BLaER1 (cell line): ENCODE data around the gene EIF3K.
"Not testable (repeated sequence)": the region's sequence is repeated elsewhere in the genome, so short reads cannot be mapped to it uniquely, and the experiment has no call there.

Experiments
- H3K27ac ChIP-seq: shearing (Covaris generic); formaldehyde crosslinking; 2 replicates; pipeline ENCODE4 v1.8.1; 2022
- H3K27me3 ChIP-seq: shearing (Covaris generic); formaldehyde crosslinking; 2 replicates; pipeline ENCODE4 v1.8.1; 2022
- H3K36me3 ChIP-seq: shearing (Covaris generic); formaldehyde crosslinking; 2 replicates; pipeline ENCODE4 v1.8.1; 2022
- H3K4me1 ChIP-seq: shearing (Covaris generic); formaldehyde crosslinking; 2 replicates; pipeline ENCODE4 v1.8.1; 2022
- H3K4me2 ChIP-seq: shearing (Covaris generic); formaldehyde crosslinking; 2 replicates; pipeline ENCODE4 v1.8.1; 2022
- H3K4me3 ChIP-seq: shearing (Covaris generic); formaldehyde crosslinking; 2 replicates; pipeline ENCODE4 v1.8.1; 2022
- H3K9ac ChIP-seq: shearing (Covaris generic); formaldehyde crosslinking; 2 replicates; pipeline ENCODE4 v1.8.1; 2022
- H3K9me3 ChIP-seq: shearing (Covaris generic); formaldehyde crosslinking; 2 replicates; pipeline ENCODE4 v1.8.1; 2022
- H4K20me1 ChIP-seq: shearing (Covaris generic); formaldehyde crosslinking; 2 replicates; pipeline ENCODE4 v1.8.1; 2022
- Cebpa-rat ChIP-seq: shearing (Covaris generic); IDR thresholded peaks from 2 replicates; pipeline ENCODE4 v1.8.1; 2022

EIF3K gene

GRCh38 chr19:38588041-38588440, 30.9 kb upstream of the EIF3K start:
- peaks cover 5% of the 10 kb centered on the region; the same call in 1 of the 2 replicates for H3K4me1 ChIP-seq
- H4K20me1 ChIP-seq: no peaks in the 10 kb centered on the region
- no peak for TF ChIP-seq Cebpa-rat
- H3K9ac ChIP-seq: no peak overlapping the region
- peaks cover 43% of the 10 kb centered on the region for H3K36me3 ChIP-seq
- no peaks in the 10 kb centered on the region for H3K27me3 ChIP-seq
- H3K9me3 ChIP-seq: no peaks in the 10 kb centered on the region
- no peak overlapping the region for H3K4me2 ChIP-seq
- H3K4me3 ChIP-seq: no peak overlapping the region
- H3K27ac ChIP-seq: no peak overlapping the region

DNA sequence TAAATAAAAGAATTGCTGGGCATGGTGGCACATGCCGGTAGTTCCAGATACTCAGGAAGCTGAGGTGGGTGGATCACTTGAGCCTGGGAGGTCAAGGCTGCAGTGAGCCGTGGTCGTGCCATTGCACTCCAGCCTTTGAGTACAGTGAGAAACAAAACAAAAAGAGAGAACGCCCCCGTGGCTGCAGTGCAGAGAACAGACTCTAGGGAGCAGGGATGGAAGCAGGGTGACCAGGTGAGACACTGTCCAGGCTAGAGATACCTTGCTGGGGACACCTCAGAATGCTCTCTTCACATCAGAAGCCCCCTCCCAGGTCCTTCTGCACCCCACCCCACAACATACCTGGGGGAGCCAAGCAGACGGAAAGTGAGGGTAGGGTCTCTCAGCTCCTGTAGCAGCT, 26.0 kb upstream of the EIF3K start:
- H3K27ac ChIP-seq: no peak overlapping the region
- no peak overlapping the region for H3K4me2 ChIP-seq
- H3K36me3 ChIP-seq: peaks cover 78% of the 10 kb centered on the region
- H3K9me3 ChIP-seq: no peaks in the 10 kb centered on the region
- no peak overlapping the region for H3K4me3 ChIP-seq
- no peak for TF ChIP-seq Cebpa-rat
- no peaks in the 10 kb centered on the region for H4K20me1 ChIP-seq
- no peaks in the 10 kb centered on the region for H3K27me3 ChIP-seq
- no peak overlapping the region for H3K9ac ChIP-seq
- no peaks in the 10 kb centered on the region for H3K4me1 ChIP-seq

DNA sequence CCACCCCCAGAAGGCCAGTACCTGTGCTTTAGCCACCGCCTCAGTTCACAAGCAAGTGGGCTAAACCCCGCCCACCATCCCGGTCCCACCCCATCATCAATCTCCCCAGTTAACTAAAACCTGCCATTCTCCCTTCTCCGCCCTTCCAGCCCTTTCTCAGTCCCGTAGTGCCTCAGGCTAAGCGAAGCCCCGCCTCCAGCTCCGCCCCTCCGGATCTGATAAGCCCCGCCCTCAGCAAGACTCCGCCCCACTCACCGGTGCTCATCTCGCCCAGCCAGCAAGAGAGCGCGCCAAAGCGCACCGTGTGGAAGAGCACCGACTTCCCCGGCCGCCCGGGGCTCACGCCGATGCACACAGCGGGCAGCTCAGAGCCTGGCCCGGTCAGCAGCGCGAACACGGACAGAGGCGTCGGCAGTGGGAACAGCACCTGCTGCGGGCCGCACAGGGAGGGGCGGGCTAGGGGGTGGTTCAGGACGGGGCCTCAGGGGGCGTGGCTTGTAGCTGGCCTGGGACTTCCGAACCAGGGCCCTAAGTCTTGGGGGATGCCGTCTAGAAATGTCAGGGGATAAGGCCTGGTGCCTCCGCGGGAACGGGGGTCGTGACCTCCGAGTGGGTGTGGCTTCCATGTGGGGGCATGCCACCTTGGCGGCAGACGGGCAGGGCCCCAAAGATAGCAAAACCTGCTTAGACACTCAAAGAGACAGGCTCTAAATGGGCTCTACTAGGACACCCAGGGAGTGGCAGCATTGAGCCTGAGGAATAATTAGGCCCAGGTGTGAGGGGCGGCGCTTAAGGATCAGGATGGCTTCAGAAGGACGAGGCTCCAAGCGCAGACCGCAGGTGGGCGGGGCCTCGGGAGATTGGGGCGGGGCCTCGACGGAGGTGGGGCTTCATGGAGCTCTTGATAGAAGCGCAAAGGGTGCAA, 22.7 kb upstream of the EIF3K start:
- H3K4me3 ChIP-seq: no peak overlapping the region
- H3K9ac ChIP-seq: no peak overlapping the region
- H3K4me2 ChIP-seq: no peak overlapping the region

DNA sequence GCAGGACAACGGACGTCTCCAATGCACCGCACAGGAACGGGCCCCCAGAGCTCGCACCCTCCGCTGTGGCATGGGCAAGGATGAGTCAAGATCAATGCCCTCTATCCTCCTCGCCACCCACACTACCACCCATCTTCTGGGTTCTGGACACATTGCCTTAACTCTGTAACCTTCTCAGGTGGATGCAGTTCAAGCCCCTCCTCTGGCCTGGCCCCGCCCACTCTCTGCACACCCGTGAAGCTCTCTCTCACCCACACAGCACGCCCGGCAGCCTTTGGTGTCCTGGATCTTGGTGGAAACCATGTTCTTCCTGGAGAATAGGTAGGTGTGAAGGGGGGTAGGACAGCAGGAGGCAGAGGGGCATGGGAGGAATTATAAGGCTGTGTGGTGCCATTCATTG, 21.9 kb upstream of the EIF3K start:
- Histone ChIP-seq H3K9me3 (no peaks in the 10 kb centered on the region), H3K9ac (no peak overlapping the region), H3K4me2 (no peak overlapping the region), H3K27me3 (no peaks in the 10 kb centered on the region), H3K27ac (no peak overlapping the region), H3K36me3 (peaks cover 84% of the 10 kb centered on the region), H4K20me1 (no peaks in the 10 kb centered on the region), H3K4me3 (no peak overlapping the region), H3K4me1 (no peaks in the 10 kb centered on the region)
- TF ChIP-seq Cebpa-rat: no peak

More for the DNA sequence above, 22.7 kb upstream of the EIF3K start:
- TF ChIP-seq Cebpa-rat: no peak
- Histone ChIP-seq H3K4me1 (no peaks in the 10 kb centered on the region), H4K20me1 (no peaks in the 10 kb centered on the region), H3K36me3 (peaks cover 83% of the 10 kb centered on the region), H3K27ac (no peak overlapping the region), H3K9me3 (no peaks in the 10 kb centered on the region), H3K27me3 (no peaks in the 10 kb centered on the region)

DNA sequence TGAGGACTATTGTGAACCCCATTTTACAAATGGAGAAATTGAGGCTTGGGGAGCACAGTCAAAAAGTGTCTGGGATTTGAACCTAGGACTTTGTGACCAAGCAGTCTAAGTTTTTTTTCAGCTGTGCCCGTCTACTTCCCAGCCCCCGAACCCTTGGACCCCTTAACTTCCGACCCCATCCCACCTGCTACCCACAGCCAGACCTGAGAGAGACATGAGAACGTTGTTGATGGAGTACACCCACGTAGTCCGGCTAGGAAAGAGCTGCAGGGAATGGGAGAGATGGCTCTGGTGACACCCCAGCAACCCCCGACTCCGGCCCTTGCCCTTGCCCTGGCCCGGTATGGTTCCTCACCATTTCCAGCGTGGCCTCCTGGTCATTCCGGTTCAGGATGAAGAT, 19.3 kb upstream of the EIF3K start:
- no peak for TF ChIP-seq Cebpa-rat
- H3K36me3 ChIP-seq: peaks cover 70% of the 10 kb centered on the region

GRCh38 chr19:38602856-38603255, 16.1 kb upstream of the EIF3K start:
- H3K4me1 ChIP-seq, H3K9me3 ChIP-seq, H4K20me1 ChIP-seq, H3K27ac ChIP-seq, H3K9ac ChIP-seq, H3K4me2 ChIP-seq, H3K4me3 ChIP-seq, H3K27me3 ChIP-seq: not testable (repeated sequence)
- H3K36me3 ChIP-seq: peaks cover 66% of the 10 kb centered on the region

More for the DNA sequence above, 19.3 kb upstream of the EIF3K start:
- H4K20me1 ChIP-seq: no peaks in the 10 kb centered on the region
- no peaks in the 10 kb centered on the region for H3K4me1 ChIP-seq
- no peaks in the 10 kb centered on the region for H3K27me3 ChIP-seq
- H3K4me3 ChIP-seq: no peak overlapping the region
- no peak overlapping the region for H3K9ac ChIP-seq
- H3K9me3 ChIP-seq: no peaks in the 10 kb centered on the region
- H3K27ac ChIP-seq: no peak overlapping the region
- no peak overlapping the region for H3K4me2 ChIP-seq

- Histone ChIP-seq H3K4me2 (no peak overlapping the region), H3K4me3 (no peak overlapping the region), H3K4me1 (no peaks in the 10 kb centered on the region), H3K9me3 (no peaks in the 10 kb centered on the region), H3K27ac (no peak overlapping the region), H3K27me3 (no peaks in the 10 kb centered on the region), H3K36me3 (peaks cover 77% of the 10 kb centered on the region), H4K20me1 (no peaks in the 10 kb centered on the region), H3K9ac (no peak overlapping the region)
- no peak for TF ChIP-seq Cebpa-rat
Measured at GRCh38 chr19:38606131-38606530, 12.9 kb upstream of the EIF3K start.

DNA sequence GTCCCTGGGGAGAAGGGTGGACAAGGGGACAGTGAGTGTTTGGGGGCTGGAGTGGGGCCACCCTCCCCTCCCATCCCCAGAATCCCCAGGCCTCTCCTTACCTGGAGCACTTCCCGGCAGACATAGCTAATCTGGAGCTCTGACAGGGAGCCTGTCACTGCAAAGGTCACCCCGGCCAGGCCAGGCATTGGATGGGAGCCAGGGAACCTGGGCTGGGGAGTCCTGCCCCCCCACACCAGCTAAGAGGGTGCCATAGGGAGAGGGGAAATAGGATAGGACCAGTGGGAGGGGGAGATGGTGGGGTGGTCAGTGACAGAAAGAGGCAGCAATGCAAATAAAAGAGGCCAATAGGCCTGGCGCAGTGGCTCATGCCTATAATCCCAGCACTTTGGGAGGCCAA, 4.7 kb upstream of the EIF3K start:
- no peak overlapping the region for H3K4me3 ChIP-seq
- H3K9me3 ChIP-seq: no peaks in the 10 kb centered on the region
- peaks cover 29% of the 10 kb centered on the region for H3K4me1 ChIP-seq
- H3K27ac ChIP-seq: no peak overlapping the region
- H4K20me1 ChIP-seq: peaks cover 2% of the 10 kb centered on the region; the same call in 1 of the 2 replicates
- no peak for TF ChIP-seq Cebpa-rat
- no peak overlapping the region for H3K4me2 ChIP-seq
- peaks cover 51% of the 10 kb centered on the region for H3K36me3 ChIP-seq
- no peak overlapping the region for H3K9ac ChIP-seq
- H3K27me3 ChIP-seq: no peaks in the 10 kb centered on the region

- no peaks in the 10 kb centered on the region for H3K27me3 ChIP-seq
- TF ChIP-seq Cebpa-rat: no peak
- H3K4me3 ChIP-seq: no peak overlapping the region
- H3K9ac ChIP-seq: no peak overlapping the region
- no peak overlapping the region for H3K27ac ChIP-seq
- H3K36me3 ChIP-seq: peaks cover 46% of the 10 kb centered on the region
- peaks cover 36% of the 10 kb centered on the region for H3K4me1 ChIP-seq
- H4K20me1 ChIP-seq: peaks cover 10% of the 10 kb centered on the region
- no peak overlapping the region; the same call in 1 of the 2 replicates for H3K4me2 ChIP-seq
- H3K9me3 ChIP-seq: no peaks in the 10 kb centered on the region
Measured at GRCh38 chr19:38615007-38615581, 3.9 kb upstream of the EIF3K start.

GRCh38 chr19:38616265-38616664, 2.7 kb upstream of the EIF3K start:
- Histone ChIP-seq H4K20me1 (peaks cover 18% of the 10 kb centered on the region), H3K4me2 (peak overlapping the region; percentile 97), H3K27ac (peak overlapping the region; percentile 91; the same call in 1 of the 2 replicates), H3K9ac (no peak overlapping the region), H3K4me1 (peaks cover 40% of the 10 kb centered on the region), H3K27me3 (no peaks in the 10 kb centered on the region), H3K4me3 (no peak overlapping the region), H3K9me3 (no peaks in the 10 kb centered on the region), H3K36me3 (peaks cover 47% of the 10 kb centered on the region)
- TF ChIP-seq Cebpa-rat: no peak
